CD4-positive, alpha-beta T cell (primary cell): Measurements from ENCODE around the gene FAM110D. TPM values are rescaled to one million over a fixed set of nuclear protein-coding genes. Genes with fewer than 3 reads are reported as not detected.

ENCODE experiments used
- ATAC-seq: fragments of 200-7000 bp; cut with Tn5 transposase; one replicate; pipeline ENCODE4 v1.10.0; 2022; ENCODE audit warnings: mild to moderate bottlenecking; ENCODE audit not compliant: poor library complexity
- CTCF ChIA-PET: fragments of 350-600 bp; sonication (Branson Sonifier 250); formaldehyde crosslinking; loops from one replicate; lab custom pipeline; 2021; ENCODE audit warnings: antibody characterized with exemption, inconsistent platforms; lab: Charles Lee
- POLR2A ChIA-PET: fragments of 350-600 bp; sonication (Branson Sonifier 250); formaldehyde crosslinking; loops from one replicate; lab custom pipeline; 2021; ENCODE audit warnings: antibody characterized with exemption, inconsistent platforms; lab: Charles Lee
- DNase-seq, 14 experiments: peaks; one replicate each; pipeline ENCODE4 v3.0.0-alpha.2; 2013 to 2020; ENCODE audit warnings: mixed read lengths in 2 of 14
- H3K27ac ChIP-seq, 2 donors: one replicate each; pipeline versions ENCODE4 v1.5.1 to v1.7.0; 2013; ENCODE audit warnings: low read length in 2 of 2, low read depth in 1 of 2, mild to moderate bottlenecking in 1 of 2
- H3K27me3 ChIP-seq, 2 experiments: 1 replicate in 1 of 2; 2 replicates in 1 of 2; pipeline versions ENCODE4 v1.6.1 to v1.7.0; 2013; ENCODE audit warnings: low read length in 2 of 2, control low read depth in 1 of 2, mild to moderate bottlenecking in 1 of 2, moderate library complexity in 1 of 2; ENCODE audit not compliant: insufficient read depth in 2 of 2, control insufficient read depth in 1 of 2
- H3K36me3 ChIP-seq: one replicate; pipeline ENCODE4 v1.6.1; 2013; ENCODE audit warnings: low read length, control low read depth; ENCODE audit not compliant: insufficient read depth
- H3K4me1 ChIP-seq: one replicate; pipeline ENCODE4 v1.6.1; 2013; ENCODE audit warnings: low read length, control low read depth; ENCODE audit not compliant: insufficient read depth
- H3K4me3 ChIP-seq: one replicate; pipeline ENCODE4 v1.5.1; 2013; ENCODE audit warnings: mild to moderate bottlenecking, low read length, moderate library complexity
- H3K9me3 ChIP-seq, 2 experiments: 1 replicate in 1 of 2; 2 replicates in 1 of 2; pipeline versions ENCODE4 v1.6.1 to v1.7.0; 2013; ENCODE audit warnings: low read length in 2 of 2, mild to moderate bottlenecking in 2 of 2, control low read depth in 1 of 2, moderate library complexity in 1 of 2; ENCODE audit not compliant: control insufficient read depth in 1 of 2, insufficient read depth in 1 of 2
- H3K27ac Mint-ChIP-seq: one replicate; pipeline ENCODE4 v1.8.0; 2020; ENCODE audit warnings: mixed read lengths
- H3K27me3 Mint-ChIP-seq: one replicate; pipeline ENCODE4 v1.8.0; 2021; ENCODE audit warnings: mixed read lengths
- H3K36me3 Mint-ChIP-seq: one replicate; pipeline ENCODE4 v1.8.0; 2021; ENCODE audit warnings: low read depth, mixed read lengths
- H3K4me1 Mint-ChIP-seq: one replicate; pipeline ENCODE4 v1.8.0; 2021; ENCODE audit warnings: low read depth, mixed read lengths
- H3K4me3 Mint-ChIP-seq: one replicate; pipeline ENCODE4 v1.8.0; 2020; ENCODE audit warnings: mild to moderate bottlenecking, mixed read lengths
- H3K9me3 Mint-ChIP-seq: one replicate; pipeline ENCODE4 v1.8.0; 2020; ENCODE audit warnings: mixed read lengths
- CTCF ChIP-seq: fragments of 200-600 bp; IDR thresholded peaks from one replicate; pipeline ENCODE4 v1.8.0; 2022; ENCODE audit warnings: antibody characterized with exemption, mild to moderate bottlenecking
- intact Hi-C, 2 experiments: fragments of 100-400 bp; cut with DNase I in 1 of 2; cut with micrococcal nuclease in 1 of 2; formaldehyde crosslinking; loops; one replicate each; pipeline versions ENCODE4 v1.15.1 to v1.9.0; 2023 to 2025; cut with DNase I, micrococcal nuclease
- total RNA-seq, 174 experiments: library from RNA in 2 of 174; stranded (reverse) in 2 of 174; gene quantifications; one replicate each; pipeline ENCODE4 v1.2.3 and lab custom pipeline; 2021 to 2026

The FAM110D gene
- total RNA-seq, 2 experiments from 2014 or later, result not detected

GRCh38 chr1:26210147-26210870 lies 51.4 kb downstream of the FAM110D start:
- intact Hi-C loops, result no loop called here
- no peak overlapping the region for H3K27ac Mint-ChIP-seq
- H3K4me3 Mint-ChIP-seq, result no peak overlapping the region
- CTCF ChIA-PET, result interaction anchor here (0.8 to 1.9 kb wide), 4 partner anchors 8 to 207 kb away, joined by 3 to 6 read pairs (median 6); partner anchors contain the start of genes CEP85 and ZNF593
- TF ChIP-seq CTCF, result no peak
- DNase-seq (no peak), ATAC-seq (no peak)
- no peaks in the 10 kb centered on the region for H3K4me1 Mint-ChIP-seq
- Histone ChIP-seq H3K9me3 (no peaks in the 10 kb centered on the region), H3K27me3 (no peaks in the 10 kb centered on the region), H3K36me3 (no peaks in the 10 kb centered on the region), H3K27ac (no peak overlapping the region), H3K4me3 (no peak overlapping the region), H3K4me1 (no peaks in the 10 kb centered on the region)
- no peaks in the 10 kb centered on the region for H3K36me3 Mint-ChIP-seq
- POLR2A ChIA-PET, result no interaction called here
- H3K27me3 Mint-ChIP-seq, result no peaks in the 10 kb centered on the region
- H3K9me3 Mint-ChIP-seq, result no peaks in the 10 kb centered on the region

DNA sequence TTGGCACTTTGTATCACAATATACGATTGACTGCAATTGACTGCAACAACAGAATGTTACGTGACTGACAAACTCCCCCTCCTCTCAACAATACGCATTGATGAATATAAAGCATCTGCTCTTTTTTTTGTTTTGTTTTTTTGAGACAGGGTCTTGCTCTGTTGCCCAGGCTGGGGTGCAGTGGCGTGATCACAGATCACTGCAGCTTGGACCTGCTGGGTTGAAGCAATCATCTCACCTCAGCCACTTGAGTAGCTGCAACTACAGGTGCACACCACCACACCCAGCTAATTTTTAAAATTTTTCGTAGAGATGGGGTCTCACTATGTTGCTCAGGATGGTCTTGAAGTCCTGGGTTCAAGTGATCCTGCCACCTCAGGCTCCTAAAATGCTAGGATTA lies 53.8 kb downstream of the FAM110D start:
- Mint-ChIP-seq H3K4me3 (no peak overlapping the region), H3K27ac (no peak overlapping the region), H3K4me1 (no peaks in the 10 kb centered on the region), H3K9me3 (no peaks in the 10 kb centered on the region), H3K27me3 (no peaks in the 10 kb centered on the region), H3K36me3 (no peaks in the 10 kb centered on the region)
- DNase-seq (no peak), ATAC-seq (no peak)
- Histone ChIP-seq H3K27ac (no peak overlapping the region), H3K9me3 (no peaks in the 10 kb centered on the region), H3K36me3 (no peaks in the 10 kb centered on the region), H3K4me1 (no peaks in the 10 kb centered on the region), H3K4me3 (no peak overlapping the region), H3K27me3 (no peaks in the 10 kb centered on the region)
- ChIA-PET CTCF (interaction anchor here (2.5 kb wide), 1 partner anchor 21 kb away, joined by 7 read pairs; the partner anchor contains the start of gene CEP85), POLR2A (interaction anchor here (1.3 kb wide), 1 partner anchor 11 kb away, joined by 4 read pairs; no protein-coding TSS in a partner anchor)
- TF ChIP-seq CTCF, result no peak
- intact Hi-C loops, result no loop called here

DNA sequence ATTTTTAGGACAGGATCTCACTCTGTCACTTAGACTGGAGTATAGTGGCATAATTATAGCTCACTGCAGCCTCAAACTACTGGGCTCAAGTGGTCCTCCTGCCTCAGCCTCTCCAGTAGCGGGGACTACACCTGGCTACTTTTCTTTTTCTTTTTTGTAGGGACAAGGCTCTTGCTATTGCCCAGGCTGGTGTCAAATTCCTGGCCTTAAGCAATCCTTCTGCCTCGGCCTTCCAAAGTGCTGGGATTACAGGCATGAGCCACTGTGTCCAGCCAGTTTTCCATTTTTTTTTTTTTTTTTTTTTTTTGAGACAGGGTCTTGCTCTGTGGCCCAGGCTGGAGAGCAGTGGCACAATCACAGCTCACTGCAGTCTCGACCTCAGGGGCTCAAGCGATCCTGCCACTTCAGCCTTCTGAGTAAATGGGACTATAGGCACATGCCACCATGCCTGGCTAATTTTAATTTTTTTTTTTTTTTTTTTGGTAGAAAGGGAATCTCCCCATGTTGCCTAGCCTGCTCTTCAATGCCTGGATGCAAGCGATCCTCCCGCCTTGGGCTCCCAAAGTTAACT lies 54.5 kb downstream of the FAM110D start:
- H3K36me3 ChIP-seq, result no peaks in the 10 kb centered on the region
- H3K4me3 ChIP-seq, result no peak overlapping the region
- ChIA-PET POLR2A (interaction anchor here (0.7 to 1.3 kb wide), 2 partner anchors 12 to 108 kb away, joined by 4 to 5 read pairs; no protein-coding TSS in a partner anchor), CTCF (interaction anchor here (0.7 to 2.5 kb wide), 4 partner anchors 11 to 171 kb away, joined by 3 to 7 read pairs (median 4); partner anchors contain the start of gene CEP85)
- no peaks in the 10 kb centered on the region for H3K4me1 Mint-ChIP-seq
- intact Hi-C loops, result no loop called here
- no peak for TF ChIP-seq CTCF
- H3K4me3 Mint-ChIP-seq, result no peak overlapping the region
- no peaks in the 10 kb centered on the region for H3K27me3 ChIP-seq
- no peaks in the 10 kb centered on the region for H3K27me3 Mint-ChIP-seq
- no peak overlapping the region for H3K27ac Mint-ChIP-seq
- no peak overlapping the region for H3K27ac ChIP-seq
- ATAC-seq (no peak), DNase-seq (no peak)
- no peaks in the 10 kb centered on the region for H3K4me1 ChIP-seq
- H3K9me3 ChIP-seq, result no peaks in the 10 kb centered on the region
- no peaks in the 10 kb centered on the region for H3K36me3 Mint-ChIP-seq
- no peaks in the 10 kb centered on the region for H3K9me3 Mint-ChIP-seq

Other genes starting within 250 kb of the FAM110D start
- gene PAFAH2, start 161.0 kb upstream of the FAM110D start, total RNA-seq, result 1 to 10 TPM; 7.9 to 8.1 TPM
- gene EXTL1, start 137.3 kb upstream of the FAM110D start, total RNA-seq, result not detected
- gene SLC30A2, start 113.0 kb upstream of the FAM110D start, total RNA-seq, result not detected
- not detected for gene TRIM63, start 91.4 kb upstream of the FAM110D start, total RNA-seq
- gene PDIK1L, start 47.3 kb upstream of the FAM110D start, total RNA-seq, result 1 to 10 TPM; 9.5 to 9.9 TPM
- not detected for gene C1orf232, start 9.9 kb downstream of the FAM110D start, total RNA-seq
- gene ZNF593, start 10.8 kb downstream of the FAM110D start, total RNA-seq, result 1 to 10 TPM; 5.0 to 6.6 TPM
- gene ZNF593OS, start 12.8 kb downstream of the FAM110D start, total RNA-seq, result not detected
- 1 to 10 TPM; 2.3 to 3.6 TPM for gene CNKSR1, start 18.4 kb downstream of the FAM110D start, total RNA-seq
- gene CATSPER4, start 31.5 kb downstream of the FAM110D start, total RNA-seq, result not detected
- gene CEP85, start 75.1 kb downstream of the FAM110D start, total RNA-seq, result 1 to 10 TPM; 7.6 to 8.4 TPM
- gene SH3BGRL3, start 121.0 kb downstream of the FAM110D start, total RNA-seq, result 100 to 1,000 TPM; 178 to 193 TPM
- 10 to 100 TPM; 39.3 to 42.3 TPM for gene UBXN11, start 147.6 kb downstream of the FAM110D start, total RNA-seq
- 100 to 1,000 TPM; 582 to 608 TPM for gene CD52, start 158.9 kb downstream of the FAM110D start, total RNA-seq
- gene CRYBG2, start 195.1 kb downstream of the FAM110D start, total RNA-seq, result 1 to 10 TPM; 1.3 to 1.4 TPM
- gene ZNF683, start 213.7 kb downstream of the FAM110D start, total RNA-seq, result under 1 TPM in 1 of 2 experiments, not detected in 1; 0.41 TPM